Measurements from ENCODE around the gene KCNQ1OT1. TPM values are rescaled to one million over a fixed set of nuclear protein-coding genes. Genes with fewer than 3 reads are reported as not detected.

Gene KCNQ1OT1
- total RNA-seq, 1 donor from 2014 or later = 0.53 TPM

GRCh38 chr11:2584812-2585565 lies 114.8 kb downstream of the KCNQ1OT1 start:
- no peak for DNase-seq (ENCODE audit: low read depth, low spot score)

DNA sequence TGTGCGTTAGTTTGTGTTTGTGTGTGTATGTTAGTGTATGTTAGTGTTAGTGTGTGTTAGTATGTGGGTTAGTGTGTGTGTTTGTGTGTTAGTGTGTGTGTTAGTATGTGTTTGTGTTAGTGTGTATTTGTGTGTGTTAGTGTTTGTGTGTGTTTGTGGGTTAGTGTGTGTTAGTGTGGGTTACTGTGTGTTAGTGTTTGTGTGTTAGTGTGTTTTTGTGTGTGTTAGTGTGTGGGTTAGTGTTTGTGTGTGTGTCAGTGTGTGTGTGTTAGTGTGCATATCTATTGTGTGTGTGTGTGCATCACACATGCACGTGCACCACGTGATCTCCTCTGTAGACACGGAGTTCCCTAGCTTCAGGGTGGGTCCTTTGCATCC lies 115.4 kb downstream of the KCNQ1OT1 start:
- DNase-seq (ENCODE audit: low read depth, low spot score) = no peak

DNA sequence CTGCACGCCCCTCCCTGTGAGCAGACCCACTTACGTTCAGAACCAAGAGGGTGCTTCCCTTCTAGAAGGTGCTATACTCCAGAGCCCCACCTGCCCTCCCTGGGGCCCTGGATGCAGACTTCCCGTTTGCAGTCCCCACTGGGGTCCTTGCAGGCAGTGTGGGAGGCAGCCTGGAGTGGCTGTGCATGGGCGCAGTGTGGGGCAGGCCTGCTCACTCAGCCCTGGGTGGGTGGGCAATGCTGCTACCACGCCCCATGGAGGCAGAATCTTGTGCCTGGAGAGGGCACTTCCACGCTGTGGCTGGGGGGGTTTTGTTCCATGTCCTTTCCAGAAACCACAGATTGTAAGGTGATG lies 116.2 kb downstream of the KCNQ1OT1 start:
- no peak for DNase-seq (ENCODE audit: low read depth, low spot score)

GRCh38 chr11:2582946-2583604 lies 116.7 kb downstream of the KCNQ1OT1 start:
- no peak for DNase-seq (ENCODE audit: low read depth, low spot score)

- no peak for DNase-seq (ENCODE audit: low read depth, low spot score)
Measured at GRCh38 chr11:2582351-2582945, 117.3 kb downstream of the KCNQ1OT1 start.

- no peak for DNase-seq (ENCODE audit: low read depth, low spot score)
Measured at GRCh38 chr11:2581931-2582350, 117.9 kb downstream of the KCNQ1OT1 start.

- no peak for DNase-seq (ENCODE audit: low read depth, low spot score)
Measured at GRCh38 chr11:2581151-2581930, 118.5 kb downstream of the KCNQ1OT1 start.

DNA sequence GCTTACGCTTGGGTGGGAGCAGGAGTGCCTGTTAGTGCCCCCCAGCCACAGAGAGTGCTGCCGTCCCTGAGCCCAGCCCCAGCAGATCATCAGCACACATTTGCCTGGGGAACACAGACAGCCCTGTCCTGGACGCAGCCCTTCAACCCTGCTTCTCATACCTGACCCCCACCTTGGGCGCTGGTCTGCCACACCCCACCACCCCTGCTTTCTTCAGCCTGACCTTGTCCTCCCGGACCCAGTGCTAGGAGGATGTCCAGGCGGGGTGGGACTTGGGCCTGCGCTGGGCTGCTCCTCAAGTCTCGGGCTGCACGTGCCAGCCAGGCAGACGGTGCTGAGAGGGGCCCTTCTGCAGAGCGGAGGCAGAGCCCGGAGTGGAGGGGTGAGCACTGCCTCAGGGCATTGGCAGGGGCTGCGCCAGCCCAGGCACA lies 119.2 kb downstream of the KCNQ1OT1 start:
- DNase-seq (ENCODE audit: low read depth, low spot score) = no peak

GRCh38 chr11:2580061-2580421 lies 119.8 kb downstream of the KCNQ1OT1 start:
- no peak for DNase-seq (ENCODE audit: low read depth, low spot score)

DNA sequence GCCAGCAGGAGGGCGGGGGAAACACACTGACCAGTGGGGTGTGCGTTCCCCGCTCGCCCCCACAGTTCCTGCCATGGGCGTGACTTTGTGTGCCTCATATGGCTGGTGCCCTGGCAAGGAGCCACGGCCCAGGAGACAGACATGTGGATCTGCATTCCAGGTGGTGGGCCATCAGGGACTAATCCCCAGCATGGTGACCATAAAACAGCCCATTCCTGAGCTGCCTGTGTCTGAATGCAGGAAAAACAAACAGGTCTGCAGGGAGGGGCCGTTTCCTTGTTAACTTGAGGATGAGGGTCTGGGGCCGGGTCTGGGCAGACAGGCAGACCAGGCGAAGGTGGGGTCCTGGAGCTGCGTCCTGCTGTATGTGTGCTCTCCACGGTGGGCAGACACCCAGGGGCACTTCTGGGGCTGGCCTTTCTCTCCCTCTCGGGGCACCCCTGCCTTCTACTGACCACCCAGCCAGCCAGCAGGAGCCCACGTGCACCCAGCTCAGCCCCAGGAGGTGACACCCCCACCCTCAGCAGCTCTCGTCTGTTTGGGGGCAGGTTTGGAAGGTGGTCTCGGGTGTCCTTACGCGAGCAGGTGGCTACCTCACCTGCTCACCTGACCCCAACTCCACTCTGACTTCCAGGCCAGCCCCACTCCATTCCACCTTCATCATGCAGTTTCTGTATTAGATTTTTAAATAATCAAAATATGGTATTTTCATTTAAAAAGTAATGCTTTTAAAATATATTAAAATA lies 120.3 kb downstream of the KCNQ1OT1 start:
- no peak for DNase-seq (ENCODE audit: low read depth, low spot score)

GRCh38 chr11:2578929-2579270 lies 120.9 kb downstream of the KCNQ1OT1 start:
- DNase-seq (ENCODE audit: low read depth, low spot score) = no peak

GRCh38 chr11:2577991-2578928 lies 121.5 kb downstream of the KCNQ1OT1 start:
- DNase-seq (ENCODE audit: low read depth, low spot score) = no peak

- DNase-seq (ENCODE audit: low read depth, low spot score) = no peak
Measured at GRCh38 chr11:2577031-2577990, 122.5 kb downstream of the KCNQ1OT1 start.

- no peak for DNase-seq (ENCODE audit: low read depth, low spot score)
Measured at GRCh38 chr11:2576549-2576948, 123.2 kb downstream of the KCNQ1OT1 start.

DNA sequence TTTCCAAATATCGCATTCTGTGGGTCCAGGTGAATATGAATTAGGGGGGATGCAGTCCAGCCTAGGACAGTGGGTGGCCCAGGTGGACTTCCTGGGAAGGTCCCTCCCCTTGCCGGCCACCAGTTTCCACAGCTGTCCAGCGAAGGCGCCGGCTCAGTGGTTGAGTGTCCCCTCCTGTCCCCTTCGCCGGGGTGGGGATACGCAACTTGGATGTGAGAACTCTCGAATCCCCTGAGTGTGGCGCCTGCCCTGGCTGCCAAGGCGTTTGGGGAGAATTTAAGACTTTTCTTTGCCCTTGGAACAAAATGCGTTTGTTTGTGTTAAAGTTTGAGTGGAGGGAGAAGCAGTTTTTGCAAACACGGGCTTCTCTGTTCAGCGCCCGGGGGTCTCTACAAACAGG lies 123.7 kb downstream of the KCNQ1OT1 start:
- no peak for DNase-seq (ENCODE audit: low read depth, low spot score)

DNA sequence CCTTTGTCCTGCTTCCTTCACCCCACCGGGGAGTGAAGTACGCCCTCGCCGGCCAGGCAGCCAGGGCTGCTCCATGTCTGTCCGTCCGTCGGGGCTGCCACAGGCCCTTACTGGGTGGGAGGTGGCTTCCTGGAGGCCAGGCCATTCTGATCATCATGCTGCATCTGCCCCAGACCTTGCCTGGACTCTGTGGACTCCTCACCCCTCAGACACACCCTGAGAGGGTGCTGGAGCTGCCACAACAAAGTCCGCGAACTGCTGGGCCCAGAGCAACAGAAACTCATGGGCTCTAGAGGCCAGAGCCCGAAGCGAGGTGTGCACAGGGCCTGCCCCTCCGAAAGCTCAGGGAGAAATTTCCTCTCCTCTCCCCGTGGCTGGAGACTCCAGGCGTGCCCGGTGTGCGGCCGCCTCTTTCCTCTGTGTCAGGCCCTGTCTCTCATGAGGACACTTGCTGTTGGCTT lies 124.2 kb downstream of the KCNQ1OT1 start:
- no peak for DNase-seq (ENCODE audit: low read depth, low spot score)

GRCh38 chr11:2574553-2575535 lies 125.0 kb downstream of the KCNQ1OT1 start:
- no peak for DNase-seq (ENCODE audit: low read depth, low spot score)

DNA sequence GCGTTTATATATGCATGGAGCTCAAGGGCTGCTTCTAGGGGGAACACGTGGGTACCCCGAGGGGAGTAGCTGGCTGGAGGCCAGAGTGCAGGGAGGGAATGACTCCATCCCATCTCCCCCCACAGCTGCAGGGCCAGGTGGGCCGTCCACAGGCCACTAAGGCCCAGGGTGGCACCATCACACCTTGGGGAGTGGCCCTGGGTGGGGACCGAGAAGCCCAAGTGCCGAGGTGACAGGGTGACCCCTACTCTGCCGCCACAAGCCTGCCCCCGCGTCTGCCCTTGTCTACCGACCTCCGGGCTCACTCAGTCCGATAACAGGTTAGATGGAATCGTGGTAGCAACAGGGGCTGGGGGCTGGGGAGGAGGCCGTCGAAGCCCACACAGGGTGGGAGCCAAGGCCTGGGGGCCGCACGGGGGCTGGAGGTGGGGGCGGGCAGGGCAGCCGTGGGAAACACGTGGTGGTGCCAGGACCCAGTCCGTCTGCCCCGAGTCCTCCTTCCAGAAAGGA lies 125.7 kb downstream of the KCNQ1OT1 start:
- DNase-seq (ENCODE audit: low read depth, low spot score) = no peak
